HepG2 (cell line): ENCODE data around the gene NT5M. TPM values are rescaled to one million over a fixed set of nuclear protein-coding genes. Genes with fewer than 3 reads are reported as not detected.

Experiments used
- ATM ChIP-seq: fragments of 450-650 bp; IDR thresholded peaks from 2 replicates; pipeline ENCODE4 v1.7.1; 2017; ENCODE audit warnings: mild to moderate bottlenecking, borderline replicate concordance
- BORCS8-MEF2B ChIP-seq: sonication (generic); formaldehyde crosslinking; IDR thresholded peaks from 2 replicates; pipeline ENCODE4 v1.8.0; 2022; ENCODE audit warnings: mild to moderate bottlenecking, missing genetic modification reagents
- GATAD2A ChIP-seq: IDR thresholded peaks from 2 replicates; pipeline ENCODE4 v1.6.1; 2016
- HNRNPH1 ChIP-seq: fragments of 200-400 bp; formaldehyde crosslinking; optimal IDR thresholded peaks from 2 replicates; pipeline ENCODE3; 2017; ENCODE audit warnings: mild to moderate bottlenecking, low read depth, low read length
- HNRNPLL ChIP-seq: fragments of 200-400 bp; formaldehyde crosslinking; IDR thresholded peaks from 2 replicates; pipeline ENCODE4 v1.6.1; 2017; ENCODE audit warnings: mild to moderate bottlenecking, low read depth, low read length; ENCODE audit not compliant: poor library complexity, severe bottlenecking
- JARID2 ChIP-seq: sonication (generic); formaldehyde crosslinking; IDR thresholded peaks from 2 replicates; pipeline ENCODE4 v1.8.1; 2023; ENCODE audit warnings: missing genetic modification reagents, inconsistent platforms; ENCODE audit not compliant: insufficient replicate concordance
- KMT2A ChIP-seq: sonication (generic); formaldehyde crosslinking; IDR thresholded peaks from 2 replicates; pipeline ENCODE4 v1.4.0; 2020; ENCODE audit warnings: missing genetic modification reagents
- MED13 ChIP-seq: sonication (generic); formaldehyde crosslinking; IDR thresholded peaks from 2 replicates; pipeline ENCODE4 v1.5.0; 2020; ENCODE audit warnings: missing genetic modification reagents
- NCOR1 ChIP-seq: fragments of 200-600 bp; sonication (generic); IDR thresholded peaks from 2 replicates; pipeline ENCODE4 v1.7.0; 2017; ENCODE audit warnings: antibody characterized with exemption, low read length, borderline replicate concordance
- NPAS2 ChIP-seq: sonication (generic); formaldehyde crosslinking; IDR thresholded peaks from 2 replicates; pipeline ENCODE4 v1.8.0; 2022; ENCODE audit warnings: mild to moderate bottlenecking, missing genetic modification reagents, borderline replicate concordance
- PRPF4 ChIP-seq: fragments of 200-400 bp; formaldehyde crosslinking; IDR thresholded peaks from 2 replicates; pipeline ENCODE4 v1.6.1; 2016; ENCODE audit warnings: low read length, low read depth; ENCODE audit not compliant: poor library complexity, severe bottlenecking
- SIX4 ChIP-seq: sonication (generic); formaldehyde crosslinking; IDR thresholded peaks from 2 replicates; pipeline ENCODE4 v1.4.0; 2020; ENCODE audit warnings: missing genetic modification reagents
- SRSF1 ChIP-seq: fragments of 200-400 bp; formaldehyde crosslinking; optimal IDR thresholded peaks from 2 replicates; pipeline ENCODE3; 2017; ENCODE audit warnings: mild to moderate bottlenecking, low read depth, low read length, moderate library complexity
- TARDBP ChIP-seq: sonication (generic); formaldehyde crosslinking; IDR thresholded peaks from 2 replicates; pipeline ENCODE4 v1.8.0; 2022; ENCODE audit warnings: mild to moderate bottlenecking, missing genetic modification reagents
- ZBTB1 ChIP-seq: sonication (generic); formaldehyde crosslinking; IDR thresholded peaks from 2 replicates; pipeline ENCODE4 v1.4.0; 2020; ENCODE audit warnings: missing genetic modification reagents, borderline replicate concordance
- ZC3H4 ChIP-seq: sonication (generic); formaldehyde crosslinking; IDR thresholded peaks from 2 replicates; pipeline ENCODE4 v1.4.0; 2020; ENCODE audit warnings: missing genetic modification reagents, borderline replicate concordance
- ZEB1 ChIP-seq: IDR thresholded peaks from 2 replicates; pipeline ENCODE4 v1.6.1; 2012; ENCODE audit warnings: mild to moderate bottlenecking, low read depth, inconsistent platforms; ENCODE audit not compliant: insufficient replicate concordance
- ZFP37 ChIP-seq: sonication (generic); formaldehyde crosslinking; IDR thresholded peaks from 2 replicates; pipeline ENCODE4 v1.4.0; 2020; ENCODE audit warnings: missing genetic modification reagents, borderline replicate concordance
- ZNF225 ChIP-seq: sonication (generic); formaldehyde crosslinking; IDR thresholded peaks from 2 replicates; pipeline ENCODE4 v1.4.0; 2020; ENCODE audit warnings: mild to moderate bottlenecking, missing genetic modification reagents
- ZNF264 ChIP-seq: sonication (generic); formaldehyde crosslinking; IDR thresholded peaks from 2 replicates; pipeline ENCODE4 v1.4.0; 2020; ENCODE audit warnings: missing genetic modification reagents
- ZNF510 ChIP-seq: sonication (generic); formaldehyde crosslinking; IDR thresholded peaks from 2 replicates; pipeline ENCODE4 v1.4.0; 2020; ENCODE audit warnings: low read depth, mild to moderate bottlenecking, missing genetic modification reagents
- ZNF614 ChIP-seq: IDR thresholded peaks from 2 replicates; pipeline ENCODE4 v1.6.1; 2018; ENCODE audit warnings: missing biosample characterization, missing genetic modification reagents, inconsistent platforms, borderline replicate concordance
- polyA plus RNA-seq, 8 experiments: library from polyadenylated mRNA; depleted of rRNA in 3 of 8; stranded (reverse) in 7 of 8; unstranded in 1 of 8; fragments of >200 nt; fragmentation: Illumina TruSeq in 4 of 8; extraction: Trizol in 4 of 8; gene quantifications; 2 replicates each; pipeline versions ENCODE4 v1.2.1 to v1.2.3, GENCODE V29; 2011 to 2016; ENCODE audit warnings: low read depth in 4 of 8, missing spikeins in 1 of 8, mixed read lengths in 1 of 8; ENCODE audit not compliant: insufficient read depth in 1 of 8
- total RNA-seq, 5 experiments: library from RNA; depleted of rRNA; stranded (reverse); fragments of >200 nt; fragmentation: Illumina TruSeq; extraction: Trizol; gene quantifications; 2 replicates each; pipeline ENCODE4 v1.2.3, GENCODE V29; 2016; ENCODE audit warnings: low read depth in 1 of 5
- TF ChIP-seq, protein P1 (sequence below): IDR thresholded peaks from 2 replicates; pipeline ENCODE4 v1.6.1; 2016; ENCODE audit warnings: mild to moderate bottlenecking, missing biosample characterization, missing genetic modification reagents
- TF ChIP-seq, protein P2 (sequence below): sonication (generic); formaldehyde crosslinking; IDR thresholded peaks from 2 replicates; pipeline ENCODE4 v1.8.1; 2022; ENCODE audit warnings: mild to moderate bottlenecking, missing genetic modification reagents
- TF ChIP-seq, protein P3 (sequence below): sonication (generic); formaldehyde crosslinking; IDR thresholded peaks from 2 replicates; pipeline ENCODE4 v1.4.0; 2020; ENCODE audit warnings: mild to moderate bottlenecking, missing genetic modification reagents, borderline replicate concordance
- TF ChIP-seq, protein P4 (sequence below): sonication (generic); formaldehyde crosslinking; IDR thresholded peaks from 2 replicates; pipeline ENCODE4 v1.8.1; 2023; ENCODE audit warnings: mild to moderate bottlenecking, missing genetic modification reagents

NT5M gene
- total and polyA plus RNA-seq, 2 of the 13 experiments (the other 11 are each of a cell fraction or from before 2014, with no cell fraction given): 0.55 to 0.78 TPM

DNA sequence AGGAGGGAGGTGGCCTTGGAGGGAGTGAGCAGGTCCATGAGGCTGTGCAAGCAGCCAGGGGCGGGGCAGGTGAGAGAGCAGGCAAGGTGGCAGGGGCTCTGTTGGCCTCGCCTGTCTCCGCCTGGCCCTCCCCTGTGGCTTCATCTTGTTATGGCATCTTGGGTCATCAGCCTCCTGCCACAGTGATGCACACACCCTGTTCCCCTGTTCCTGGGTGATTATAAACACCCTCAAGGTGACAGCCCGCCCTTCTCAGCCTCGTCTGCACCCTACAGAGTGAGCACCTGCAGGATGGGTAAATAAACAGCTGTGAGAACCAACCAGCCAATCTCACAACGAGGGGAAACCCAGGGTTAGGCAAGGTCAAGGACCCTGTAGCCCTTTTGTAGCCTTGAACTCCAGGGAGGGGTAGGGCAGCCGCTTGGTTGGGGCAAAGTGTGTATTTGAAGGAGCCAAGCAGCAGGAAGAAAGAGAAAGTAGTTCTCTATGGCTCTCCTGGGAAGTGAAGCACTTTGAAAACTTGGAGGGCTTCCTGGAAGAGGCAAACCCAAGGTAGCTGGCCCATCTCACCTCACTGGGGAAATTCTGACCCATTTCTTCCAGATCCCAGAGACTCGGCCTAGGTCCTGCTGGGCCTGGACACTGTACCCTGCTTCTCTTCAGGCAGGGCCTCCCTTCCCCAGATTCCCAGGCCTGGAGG, 60.6 kb downstream of the NT5M start (continued):
- TF ChIP-seq ZBTB1 (no peak), SIX4 (CRISPR knock-in tag) (no peak), ZFP37 (CRISPR knock-in tag) (no peak), KMT2A (CRISPR knock-in tag) (no peak), ZC3H4 (CRISPR knock-in tag) (no peak), JARID2 (no peak), ATM (no peak), BORCS8-MEF2B (CRISPR knock-in tag) (no peak), ZNF614 (no peak), GATAD2A (CRISPR knock-in tag) (0 out of 2 replicates have a peak, but pooled peaks have one; percentile 37), TARDBP (no peak), HNRNPH1 (no peak), NPAS2 (CRISPR knock-in tag) (no peak), HNRNPLL (no peak), ZNF510 (CRISPR knock-in tag) (no peak), ZNF225 (CRISPR knock-in tag) (no peak), ZNF264 (CRISPR knock-in tag) (no peak), MED13 (CRISPR knock-in tag) (no peak), ZEB1 (no peak), NCOR1 (no peak), PRPF4 (no peak), SRSF1 (no peak)
- TF ChIP-seq, protein P1, sequence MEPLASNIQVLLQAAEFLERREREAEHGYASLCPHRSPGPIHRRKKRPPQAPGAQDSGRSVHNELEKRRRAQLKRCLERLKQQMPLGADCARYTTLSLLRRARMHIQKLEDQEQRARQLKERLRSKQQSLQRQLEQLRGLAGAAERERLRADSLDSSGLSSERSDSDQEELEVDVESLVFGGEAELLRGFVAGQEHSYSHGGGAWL (CRISPR knock-in tag): no peak
- TF ChIP-seq, protein P2, sequence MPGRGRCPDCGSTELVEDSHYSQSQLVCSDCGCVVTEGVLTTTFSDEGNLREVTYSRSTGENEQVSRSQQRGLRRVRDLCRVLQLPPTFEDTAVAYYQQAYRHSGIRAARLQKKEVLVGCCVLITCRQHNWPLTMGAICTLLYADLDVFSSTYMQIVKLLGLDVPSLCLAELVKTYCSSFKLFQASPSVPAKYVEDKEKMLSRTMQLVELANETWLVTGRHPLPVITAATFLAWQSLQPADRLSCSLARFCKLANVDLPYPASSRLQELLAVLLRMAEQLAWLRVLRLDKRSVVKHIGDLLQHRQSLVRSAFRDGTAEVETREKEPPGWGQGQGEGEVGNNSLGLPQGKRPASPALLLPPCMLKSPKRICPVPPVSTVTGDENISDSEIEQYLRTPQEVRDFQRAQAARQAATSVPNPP (CRISPR knock-in tag): no peak
- TF ChIP-seq, protein P3, sequence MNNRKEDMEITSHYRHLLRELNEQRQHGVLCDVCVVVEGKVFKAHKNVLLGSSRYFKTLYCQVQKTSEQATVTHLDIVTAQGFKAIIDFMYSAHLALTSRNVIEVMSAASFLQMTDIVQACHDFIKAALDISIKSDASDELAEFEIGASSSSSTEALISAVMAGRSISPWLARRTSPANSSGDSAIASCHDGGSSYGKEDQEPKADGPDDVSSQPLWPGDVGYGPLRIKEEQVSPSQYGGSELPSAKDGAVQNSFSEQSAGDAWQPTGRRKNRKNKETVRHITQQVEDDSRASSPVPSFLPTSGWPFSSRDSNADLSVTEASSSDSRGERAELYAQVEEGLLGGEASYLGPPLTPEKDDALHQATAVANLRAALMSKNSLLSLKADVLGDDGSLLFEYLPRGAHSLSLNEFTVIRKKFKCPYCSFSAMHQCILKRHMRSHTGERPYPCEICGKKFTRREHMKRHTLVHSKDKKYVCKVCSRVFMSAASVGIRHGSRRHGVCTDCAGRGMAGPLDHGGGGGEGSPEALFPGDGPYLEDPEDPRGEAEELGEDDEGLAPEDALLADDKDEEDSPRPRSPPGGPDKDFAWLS (CRISPR knock-in tag): no peak
- TF ChIP-seq, protein P4, sequence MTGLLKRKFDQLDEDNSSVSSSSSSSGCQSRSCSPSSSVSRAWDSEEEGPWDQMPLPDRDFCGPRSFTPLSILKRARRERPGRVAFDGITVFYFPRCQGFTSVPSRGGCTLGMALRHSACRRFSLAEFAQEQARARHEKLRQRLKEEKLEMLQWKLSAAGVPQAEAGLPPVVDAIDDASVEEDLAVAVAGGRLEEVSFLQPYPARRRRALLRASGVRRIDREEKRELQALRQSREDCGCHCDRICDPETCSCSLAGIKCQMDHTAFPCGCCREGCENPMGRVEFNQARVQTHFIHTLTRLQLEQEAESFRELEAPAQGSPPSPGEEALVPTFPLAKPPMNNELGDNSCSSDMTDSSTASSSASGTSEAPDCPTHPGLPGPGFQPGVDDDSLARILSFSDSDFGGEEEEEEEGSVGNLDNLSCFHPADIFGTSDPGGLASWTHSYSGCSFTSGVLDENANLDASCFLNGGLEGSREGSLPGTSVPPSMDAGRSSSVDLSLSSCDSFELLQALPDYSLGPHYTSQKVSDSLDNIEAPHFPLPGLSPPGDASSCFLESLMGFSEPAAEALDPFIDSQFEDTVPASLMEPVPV (CRISPR knock-in tag): no peak
